NT2/D1 (cell line): ENCODE measurements around the gene TMEM39A.

ENCODE experiments used
- YY1 ChIP-seq: IDR thresholded peaks from 2 replicates; pipeline ENCODE4 v1.6.1; 2011; ENCODE audit not compliant: insufficient read length, insufficient read depth
- ZNF274 ChIP-seq: IDR thresholded peaks from 2 replicates; pipeline ENCODE4 v1.6.1; 2011; ENCODE audit warnings: mild to moderate bottlenecking, low read depth, low read length

- no peak for TF ChIP-seq ZNF274
- TF ChIP-seq YY1 = no peak
Measured at GRCh38 chr3:119497820-119498185, 34.4 kb upstream of the TMEM39A start.
